Measurements from ENCODE around the gene ZSCAN29. TPM values are rescaled to one million over a fixed set of nuclear protein-coding genes. Genes with fewer than 3 reads are reported as not detected.
"Not testable (repeated sequence)": the region's sequence is repeated elsewhere in the genome, so short reads cannot be mapped to it uniquely, and the experiment has no call there.

The ZSCAN29 gene
- total RNA-seq, 4 donors from 2014 or later: 27.5 to 57.8 (median 29.1) TPM

GRCh38 chr15:43408789-43409188 is 37.9 kb upstream of the ZSCAN29 start:
- Histone ChIP-seq H3K4me3 (no peak overlapping the region), H3K4me1 (no peaks in the 10 kb centered on the region), H3K9me3 (no peaks in the 10 kb centered on the region), H3K36me3 (peaks cover 0 to 85% (median 0%) of the 10 kb centered on the region in 3 donors), H3K27me3 (no peaks in the 10 kb centered on the region), H3K27ac (no peak overlapping the region)
- TF ChIP-seq POLR2A (IDR thresholded peaks at IDR 0.05) (no peak), CTCF (IDR thresholded peaks at IDR 0.05) (no peak)
- DNase-seq: no peak

- no peak for TF ChIP-seq POLR2A (IDR thresholded peaks at IDR 0.05)
- no peak for TF ChIP-seq CTCF (IDR thresholded peaks at IDR 0.05)
- peaks cover 0 to 85% (median 0%) of the 10 kb centered on the region in 3 donors for H3K36me3 ChIP-seq
- H3K9me3 ChIP-seq: no peaks in the 10 kb centered on the region
- no peak overlapping the region for H3K27ac ChIP-seq
- no peaks in the 10 kb centered on the region for H3K27me3 ChIP-seq
- no peak for DNase-seq
- no peak overlapping the region for H3K4me3 ChIP-seq
- H3K4me1 ChIP-seq: no peaks in the 10 kb centered on the region
These were observed 36.0 kb upstream of the ZSCAN29 start for GRCh38 chr15:43406808-43407207.

- Histone ChIP-seq H3K27ac (no peak overlapping the region), H3K4me1 (no peaks in the 10 kb centered on the region), H3K36me3 (peaks cover 0 to 89% (median 0%) of the 10 kb centered on the region in 3 donors), H3K27me3 (no peaks in the 10 kb centered on the region), H3K9me3 (no peaks in the 10 kb centered on the region), H3K4me3 (no peak overlapping the region)
- no peak for TF ChIP-seq POLR2A (IDR thresholded peaks at IDR 0.05)
- TF ChIP-seq CTCF (IDR thresholded peaks at IDR 0.05): no peak
- no peak for DNase-seq
These were observed 35.3 kb upstream of the ZSCAN29 start for GRCh38 chr15:43406189-43406588.

- Histone ChIP-seq H3K9me3 (no peaks in the 10 kb centered on the region), H3K27ac (no peak overlapping the region), H3K4me3 (no peak overlapping the region), H3K36me3 (peaks cover 0 to 93% (median 0%) of the 10 kb centered on the region in 3 donors), H3K27me3 (no peaks in the 10 kb centered on the region), H3K4me1 (no peaks in the 10 kb centered on the region)
- TF ChIP-seq CTCF (IDR thresholded peaks at IDR 0.05) (no peak), POLR2A (IDR thresholded peaks at IDR 0.05) (no peak)
- DNase-seq: no peak
These were observed 33.3 kb upstream of the ZSCAN29 start for GRCh38 chr15:43404130-43404529.

GRCh38 chr15:43403616-43404015 is 32.8 kb upstream of the ZSCAN29 start:
- no peak for DNase-seq
- TF ChIP-seq CTCF (IDR thresholded peaks at IDR 0.05) (no peak), POLR2A (IDR thresholded peaks at IDR 0.05) (no peak)
- H3K27me3 ChIP-seq: no peaks in the 10 kb centered on the region
- H3K9me3 ChIP-seq: no peaks in the 10 kb centered on the region
- H3K27ac ChIP-seq: no peak overlapping the region
- H3K36me3 ChIP-seq: peaks cover 0 to 93% (median 0%) of the 10 kb centered on the region in 3 donors
- no peak overlapping the region for H3K4me3 ChIP-seq
- no peaks in the 10 kb centered on the region for H3K4me1 ChIP-seq

- Histone ChIP-seq H3K9me3 (no peaks in the 10 kb centered on the region), H3K27ac (no peak overlapping the region), H3K4me1 (no peaks in the 10 kb centered on the region), H3K36me3 (peaks cover 0 to 92% (median 0%) of the 10 kb centered on the region in 3 donors), H3K27me3 (no peaks in the 10 kb centered on the region), H3K4me3 (no peak overlapping the region)
- TF ChIP-seq CTCF (IDR thresholded peaks at IDR 0.05) (no peak), POLR2A (IDR thresholded peaks at IDR 0.05) (no peak)
- no peak for DNase-seq
These were observed 31.4 kb upstream of the ZSCAN29 start for GRCh38 chr15:43402255-43402654.

- H3K27me3 ChIP-seq, H3K27ac ChIP-seq, H3K4me1 ChIP-seq, DNase-seq, H3K9me3 ChIP-seq, H3K4me3 ChIP-seq: not testable (repeated sequence)
- peaks cover 0 to 49% (median 0%) of the 10 kb centered on the region in 3 donors for H3K36me3 ChIP-seq
These were observed 22.7 kb upstream of the ZSCAN29 start for GRCh38 chr15:43393592-43393991.
